Heart right ventricle (tissue), 16 donors: ENCODE data around the gene NAT10. TPM values are rescaled to one million over a fixed set of nuclear protein-coding genes. Genes with fewer than 3 reads are reported as not detected.

ENCODE experiments used
- ATAC-seq, 8 donors: fragments of 200-7000 bp; cut with Tn5 transposase; one replicate each; pipeline ENCODE4 v1.9.1; 2020; ENCODE audit warnings: mild to moderate bottlenecking in 8 of 8, moderate library complexity in 8 of 8, moderate number of reproducible peaks in 1 of 8
- DNase-seq, 2 donors: peaks; one replicate each; pipeline ENCODE4 v3.0.0-alpha.2; 2020
- H3K27ac ChIP-seq, 10 donors: fragments of 200-600 bp; sonication (generic) in 2 of 10; one replicate each; pipeline versions ENCODE4 v1.5.0 to v1.8.0; 2020 to 2022; ENCODE audit warnings: mild to moderate bottlenecking in 3 of 10
- H3K27me3 ChIP-seq, 7 donors: fragments of 200-600 bp; one replicate each; pipeline ENCODE4 v1.8.0; 2021 to 2022; ENCODE audit warnings: mild to moderate bottlenecking in 2 of 7
- H3K36me3 ChIP-seq, 9 donors: fragments of 200-600 bp; sonication (generic) in 1 of 9; one replicate each; pipeline versions ENCODE4 v1.5.0 to v1.8.0; 2020 to 2022; ENCODE audit warnings: mild to moderate bottlenecking in 2 of 9
- H3K4me1 ChIP-seq, 9 donors: fragments of 200-600 bp; sonication (generic) in 1 of 9; one replicate each; pipeline versions ENCODE4 v1.5.0 to v1.8.0; 2020 to 2022; ENCODE audit warnings: mild to moderate bottlenecking in 4 of 9
- H3K4me3 ChIP-seq, 10 donors: fragments of 200-600 bp; sonication (generic) in 2 of 10; one replicate each; pipeline versions ENCODE4 v1.5.0 to v1.8.0; 2020 to 2022; ENCODE audit warnings: mild to moderate bottlenecking in 7 of 10, moderate library complexity in 2 of 10
- H3K9me3 ChIP-seq, 11 donors: fragments of 200-600 bp in 10 of 11; sonication (generic) in 2 of 11; one replicate each; pipeline versions ENCODE4 v1.5.0 to v1.8.0; 2013 to 2022; ENCODE audit warnings: mild to moderate bottlenecking in 2 of 11, control low read depth in 1 of 11, moderate library complexity in 1 of 11
- CTCF ChIP-seq, 9 donors: fragments of 200-600 bp; sonication (generic) in 2 of 9; IDR thresholded peaks; one replicate each; pipeline versions ENCODE4 v1.5.0 to v1.8.0; 2021 to 2022; ENCODE audit warnings: antibody characterized with exemption in 9 of 9, mild to moderate bottlenecking in 5 of 9, moderate library complexity in 1 of 9
- WGBS, 2 donors: extraction: QIAGEN DNeasy Blood & Tissue Kit; methylation state at CpG; one replicate each; pipeline ENCODE4 v1.1.7; 2013; ENCODE audit warnings: inconsistent platforms in 1 of 2; 5-methylcytosine and 5-hydroxymethylcytosine counted together
- intact Hi-C, 10 donors: fragments of 100-400 bp; cut with DNase I; formaldehyde crosslinking; loops; one replicate each; pipeline versions ENCODE4 v1.11.1 to v1.14.2; 2022
- polyA plus RNA-seq, 2 donors: library from polyadenylated mRNA; stranded (reverse); fragments of 200-250 nt; gene quantifications; one replicate each; pipeline ENCODE4 v1.2.3, GENCODE V29; 2013
- total RNA-seq, 10 donors: library from RNA; stranded (reverse); fragmentation: NEBNext Ultra II Directional in 3 of 10; extraction: Animal tissue kit (Norgen Biotek cat#: 25700) in 3 of 10; gene quantifications; one replicate each; pipeline versions ENCODE4 v1.2.1 to v1.2.4, GENCODE V29; 2021 to 2023
- donor health status: Arrhythmogenic right ventricular cardiomyopathy.
- donor health status: ischemic (EF 13 %, LVEDD 7.1; RV severe dilation, severe dysfunction).
- donor health status: healthy with polysubstance abuse.
- donor health status: DM: no; HTN: yes; CAD: no.
- donor health status: DM: no; HTN: no; CAD: no.
- donor health status: ischemic (EF 25% LVEDD 6.9; RV normal size, moderate dysfunction).
- donor health status: ischemic (EF 25% LVEDD 5.7; RV mildly dilated, moderate dysfunction).
- donor health status: healthy.
- donor health status: DM: yes; HTN: yes; CAD: no.
- donor health status: Ischemic cardiomyopathy.
- donor health status: ischemic (EF 35%, LVEDD 5.7; RV mildly dilated, moderate dysfunction).
- donor health status: nonischemic (EF 11% LVEDD 7.7; RV severe dilation, severe dysfunction).
- donor health status: DM: yes; HTN: yes; CAD: no.
- donor health status: PGD.
- donor health status: ischemic (EF 29% LVEDD 5.4; RV normal size, mild dysfunction).
- donor health status: nonischemic (EF 23%, LVEDD 6.1; RV moderate dilation, normal function).

The NAT10 gene
- total and polyA plus RNA-seq, 12 donors, result 16.2 to 26.4 (median 21.9) TPM

GRCh38 chr11:34139346-34139745, 33.9 kb downstream of the NAT10 start:
- no peak for ATAC-seq
- Histone ChIP-seq H3K4me3 (no peak overlapping the region), H3K27me3 (no peaks in the 10 kb centered on the region), H3K4me1 (peaks cover 0 to 13% (median 5%) of the 10 kb centered on the region in 9 donors), H3K9me3 (no peaks in the 10 kb centered on the region), H3K27ac (no peak overlapping the region), H3K36me3 (peaks cover 0 to 100% (median 80%) of the 10 kb centered on the region in 9 donors)
- no peak for DNase-seq
- TF ChIP-seq CTCF (IDR thresholded peaks at IDR 0.05), result no peak
- intact Hi-C loops, result no loop called here
- 91 to 92% methylated on average over 7 of the region's 7 CpGs for WGBS, 2 donors

GRCh38 chr11:34140149-34140548, 34.7 kb downstream of the NAT10 start:
- Histone ChIP-seq H3K27me3 (no peaks in the 10 kb centered on the region), H3K27ac (no peak overlapping the region), H3K4me3 (no peak overlapping the region), H3K4me1 (peaks cover 0 to 13% (median 5%) of the 10 kb centered on the region in 9 donors), H3K9me3 (no peaks in the 10 kb centered on the region), H3K36me3 (peaks cover 0 to 100% (median 80%) of the 10 kb centered on the region in 9 donors)
- ATAC-seq (no peak), DNase-seq (no peak)
- 93 to 95% methylated on average over 11 of the region's 11 CpGs for WGBS, 2 donors
- intact Hi-C loops, result no loop called here
- TF ChIP-seq CTCF (IDR thresholded peaks at IDR 0.05), result no peak

GRCh38 chr11:34143048-34143447, 37.6 kb downstream of the NAT10 start:
- 40 to 44% methylated on average over 2 of the region's 2 CpGs for WGBS, 2 donors
- TF ChIP-seq CTCF (IDR thresholded peaks at IDR 0.05), result no peak
- no peak for DNase-seq
- Histone ChIP-seq H3K36me3 (peaks cover 0 to 100% (median 84%) of the 10 kb centered on the region in 9 donors), H3K9me3 (no peaks in the 10 kb centered on the region), H3K27me3 (no peaks in the 10 kb centered on the region), H3K27ac (peak overlapping the region in 5 of 10 donors; percentile 14 to 57 (median 38)), H3K4me3 (no peak overlapping the region), H3K4me1 (peaks cover 0 to 13% (median 0%) of the 10 kb centered on the region in 9 donors)
- intact Hi-C loops, result no loop called here
- ATAC-seq, result peak in 6 of 8 donors; percentile 34 to 81 (median 54)

GRCh38 chr11:34145073-34145472, 39.6 kb downstream of the NAT10 start:
- ATAC-seq (no peak), DNase-seq (no peak)
- Histone ChIP-seq H3K4me3 (no peak overlapping the region), H3K4me1 (peaks cover 0 to 13% (median 0%) of the 10 kb centered on the region in 9 donors), H3K27me3 (no peaks in the 10 kb centered on the region), H3K9me3 (no peaks in the 10 kb centered on the region), H3K36me3 (peaks cover 0 to 100% (median 65%) of the 10 kb centered on the region in 9 donors), H3K27ac (no peak overlapping the region)
- no peak for TF ChIP-seq CTCF (IDR thresholded peaks at IDR 0.05)
- WGBS, 2 donors, result 85 to 91% methylated on average over 5 of the region's 5 CpGs
- intact Hi-C loops, result no loop called here
